HepG2 (cell line): ENCODE data around the gene MIF4GD. TPM values are rescaled to one million over a fixed set of nuclear protein-coding genes. Genes with fewer than 3 reads are reported as not detected.
A peak's percentile ranks its signal among the peaks of the same experiment; 100 is the strongest.

ENCODE experiments used
- HHEX ChIP-seq: IDR thresholded peaks from 2 replicates; pipeline ENCODE4 v1.6.1; 2016; ENCODE audit warnings: control low read depth
- MIXL1 ChIP-seq: IDR thresholded peaks from 2 replicates; pipeline ENCODE4 v1.6.1; 2016
- NFKB2 ChIP-seq: sonication (generic); formaldehyde crosslinking; IDR thresholded peaks from 2 replicates; pipeline ENCODE4 v1.4.0; 2020; ENCODE audit warnings: missing genetic modification reagents, borderline replicate concordance
- TBX2 ChIP-seq: sonication (generic); formaldehyde crosslinking; IDR thresholded peaks from 2 replicates; pipeline ENCODE4 v1.5.0; 2020; ENCODE audit warnings: missing genetic modification reagents, mild to moderate bottlenecking, borderline replicate concordance
- ZNF101 ChIP-seq: sonication (generic); formaldehyde crosslinking; IDR thresholded peaks from 2 replicates; pipeline ENCODE4 v1.4.0; 2020; ENCODE audit warnings: mild to moderate bottlenecking, low read depth, missing genetic modification reagents, borderline replicate concordance
- ZNF616 ChIP-seq: sonication (generic); formaldehyde crosslinking; IDR thresholded peaks from 2 replicates; pipeline ENCODE4 v1.5.0; 2020; ENCODE audit warnings: low read depth, mild to moderate bottlenecking, missing genetic modification reagents
- polyA plus RNA-seq, 8 experiments: library from polyadenylated mRNA; depleted of rRNA in 3 of 8; stranded (reverse) in 7 of 8; unstranded in 1 of 8; fragments of >200 nt; fragmentation: Illumina TruSeq in 4 of 8; extraction: Trizol in 4 of 8; gene quantifications; 2 replicates each; pipeline versions ENCODE4 v1.2.1 to v1.2.3, GENCODE V29; 2011 to 2016; ENCODE audit warnings: low read depth in 4 of 8, missing spikeins in 1 of 8, mixed read lengths in 1 of 8; ENCODE audit not compliant: insufficient read depth in 1 of 8
- total RNA-seq, 5 experiments: library from RNA; depleted of rRNA; stranded (reverse); fragments of >200 nt; fragmentation: Illumina TruSeq; extraction: Trizol; gene quantifications; 2 replicates each; pipeline ENCODE4 v1.2.3, GENCODE V29; 2016; ENCODE audit warnings: low read depth in 1 of 5
- TF ChIP-seq, protein P1 (sequence below): IDR thresholded peaks from 2 replicates; pipeline ENCODE4 v1.6.1; 2016; ENCODE audit warnings: control low read depth
- TF ChIP-seq, protein P2 (sequence below): fragments of 450-650 bp; IDR thresholded peaks from 2 replicates; pipeline ENCODE4 v1.6.1; 2017; ENCODE audit warnings: mild to moderate bottlenecking
- TF ChIP-seq, protein P3 (sequence below), 2 experiments: fragments of 450-650 bp in 1 of 2; sonication (generic) in 1 of 2; formaldehyde crosslinking; IDR thresholded peaks; 2 replicates each; pipeline versions ENCODE4 v1.5.0 to v1.8.0; 2020 to 2022; ENCODE audit warnings: mild to moderate bottlenecking in 1 of 2, missing genetic modification reagents in 1 of 2
- TF ChIP-seq, protein P4 (sequence below): sonication (generic); formaldehyde crosslinking; conservative IDR thresholded peaks from 2 replicates; pipeline ENCODE4 v1.4.0; 2020; ENCODE audit warnings: missing genetic modification reagents
- TF ChIP-seq, protein P5 (sequence below): sonication (generic); formaldehyde crosslinking; IDR thresholded peaks from 2 replicates; pipeline ENCODE4 v1.5.0; 2020; ENCODE audit warnings: missing genetic modification reagents
- TF ChIP-seq, protein P6 (sequence below): sonication (generic); formaldehyde crosslinking; IDR thresholded peaks from 2 replicates; pipeline ENCODE4 v1.8.1; 2023; ENCODE audit warnings: mild to moderate bottlenecking, missing genetic modification reagents, borderline replicate concordance
- TF ChIP-seq, protein P7 (sequence below): sonication (generic); formaldehyde crosslinking; IDR thresholded peaks from 2 replicates; pipeline ENCODE4 v1.5.0; 2020; ENCODE audit warnings: mild to moderate bottlenecking, missing genetic modification reagents, borderline replicate concordance
- TF ChIP-seq, protein P8 (sequence below): sonication (generic); formaldehyde crosslinking; IDR thresholded peaks from 2 replicates; pipeline ENCODE4 v1.5.0; 2020; ENCODE audit warnings: mild to moderate bottlenecking, missing genetic modification reagents

Gene MIF4GD
- total and polyA plus RNA-seq, 2 of the 13 experiments (the other 11 are each of a cell fraction or from before 2014, with no cell fraction given) = 14.0 to 28.0 TPM

DNA sequence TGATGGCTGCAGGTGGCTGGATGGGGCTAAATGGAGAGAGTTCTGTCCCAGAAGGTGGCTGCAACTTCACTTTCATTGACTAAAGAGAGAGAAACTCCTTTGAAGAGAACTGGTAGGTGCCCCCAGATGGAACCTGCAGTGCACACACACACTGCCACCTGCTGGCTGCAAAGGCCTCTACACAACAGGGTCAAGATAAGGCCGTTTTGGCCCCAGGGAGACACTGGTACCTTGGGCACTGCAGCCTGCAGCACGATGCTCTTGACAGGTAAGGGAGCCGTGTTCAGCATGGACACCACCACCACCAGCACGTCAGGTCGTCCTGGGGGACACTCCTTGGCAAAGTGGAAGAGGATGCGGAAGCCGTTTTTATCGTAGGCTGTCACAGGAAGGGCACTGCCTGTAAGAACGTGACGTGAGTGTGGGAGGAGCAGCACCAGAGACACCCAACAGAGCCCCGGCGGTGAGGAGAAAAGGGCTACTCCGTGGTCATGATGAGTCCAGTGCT lies 32.3 kb downstream of the MIF4GD start (continued):
- no peak for TF ChIP-seq ZNF616 (CRISPR knock-in tag)
- 0 out of 2 replicates have a peak, but pooled peaks have one; percentile 24 for TF ChIP-seq NFKB2 (CRISPR knock-in tag)
- no peak for TF ChIP-seq TBX2
- TF ChIP-seq, protein P1, sequence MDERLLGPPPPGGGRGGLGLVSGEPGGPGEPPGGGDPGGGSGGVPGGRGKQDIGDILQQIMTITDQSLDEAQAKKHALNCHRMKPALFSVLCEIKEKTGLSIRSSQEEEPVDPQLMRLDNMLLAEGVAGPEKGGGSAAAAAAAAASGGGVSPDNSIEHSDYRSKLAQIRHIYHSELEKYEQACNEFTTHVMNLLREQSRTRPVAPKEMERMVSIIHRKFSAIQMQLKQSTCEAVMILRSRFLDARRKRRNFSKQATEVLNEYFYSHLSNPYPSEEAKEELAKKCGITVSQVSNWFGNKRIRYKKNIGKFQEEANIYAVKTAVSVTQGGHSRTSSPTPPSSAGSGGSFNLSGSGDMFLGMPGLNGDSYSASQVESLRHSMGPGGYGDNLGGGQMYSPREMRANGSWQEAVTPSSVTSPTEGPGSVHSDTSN (CRISPR knock-in tag) = no peak
- no peak for TF ChIP-seq HHEX (CRISPR knock-in tag)
- TF ChIP-seq ZNF101 (CRISPR knock-in tag) = no peak
- no peak for TF ChIP-seq MIXL1 (CRISPR knock-in tag)
- TF ChIP-seq, protein P2, sequence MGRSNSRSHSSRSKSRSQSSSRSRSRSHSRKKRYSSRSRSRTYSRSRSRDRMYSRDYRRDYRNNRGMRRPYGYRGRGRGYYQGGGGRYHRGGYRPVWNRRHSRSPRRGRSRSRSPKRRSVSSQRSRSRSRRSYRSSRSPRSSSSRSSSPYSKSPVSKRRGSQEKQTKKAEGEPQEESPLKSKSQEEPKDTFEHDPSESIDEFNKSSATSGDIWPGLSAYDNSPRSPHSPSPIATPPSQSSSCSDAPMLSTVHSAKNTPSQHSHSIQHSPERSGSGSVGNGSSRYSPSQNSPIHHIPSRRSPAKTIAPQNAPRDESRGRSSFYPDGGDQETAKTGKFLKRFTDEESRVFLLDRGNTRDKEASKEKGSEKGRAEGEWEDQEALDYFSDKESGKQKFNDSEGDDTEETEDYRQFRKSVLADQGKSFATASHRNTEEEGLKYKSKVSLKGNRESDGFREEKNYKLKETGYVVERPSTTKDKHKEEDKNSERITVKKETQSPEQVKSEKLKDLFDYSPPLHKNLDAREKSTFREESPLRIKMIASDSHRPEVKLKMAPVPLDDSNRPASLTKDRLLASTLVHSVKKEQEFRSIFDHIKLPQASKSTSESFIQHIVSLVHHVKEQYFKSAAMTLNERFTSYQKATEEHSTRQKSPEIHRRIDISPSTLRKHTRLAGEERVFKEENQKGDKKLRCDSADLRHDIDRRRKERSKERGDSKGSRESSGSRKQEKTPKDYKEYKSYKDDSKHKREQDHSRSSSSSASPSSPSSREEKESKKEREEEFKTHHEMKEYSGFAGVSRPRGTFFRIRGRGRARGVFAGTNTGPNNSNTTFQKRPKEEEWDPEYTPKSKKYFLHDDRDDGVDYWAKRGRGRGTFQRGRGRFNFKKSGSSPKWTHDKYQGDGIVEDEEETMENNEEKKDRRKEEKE = no peak
- TF ChIP-seq, protein P3, sequence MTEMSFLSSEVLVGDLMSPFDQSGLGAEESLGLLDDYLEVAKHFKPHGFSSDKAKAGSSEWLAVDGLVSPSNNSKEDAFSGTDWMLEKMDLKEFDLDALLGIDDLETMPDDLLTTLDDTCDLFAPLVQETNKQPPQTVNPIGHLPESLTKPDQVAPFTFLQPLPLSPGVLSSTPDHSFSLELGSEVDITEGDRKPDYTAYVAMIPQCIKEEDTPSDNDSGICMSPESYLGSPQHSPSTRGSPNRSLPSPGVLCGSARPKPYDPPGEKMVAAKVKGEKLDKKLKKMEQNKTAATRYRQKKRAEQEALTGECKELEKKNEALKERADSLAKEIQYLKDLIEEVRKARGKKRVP (CRISPR knock-in tag; IDR thresholded peaks at IDR 0.05) = no peak
- TF ChIP-seq, protein P4, sequence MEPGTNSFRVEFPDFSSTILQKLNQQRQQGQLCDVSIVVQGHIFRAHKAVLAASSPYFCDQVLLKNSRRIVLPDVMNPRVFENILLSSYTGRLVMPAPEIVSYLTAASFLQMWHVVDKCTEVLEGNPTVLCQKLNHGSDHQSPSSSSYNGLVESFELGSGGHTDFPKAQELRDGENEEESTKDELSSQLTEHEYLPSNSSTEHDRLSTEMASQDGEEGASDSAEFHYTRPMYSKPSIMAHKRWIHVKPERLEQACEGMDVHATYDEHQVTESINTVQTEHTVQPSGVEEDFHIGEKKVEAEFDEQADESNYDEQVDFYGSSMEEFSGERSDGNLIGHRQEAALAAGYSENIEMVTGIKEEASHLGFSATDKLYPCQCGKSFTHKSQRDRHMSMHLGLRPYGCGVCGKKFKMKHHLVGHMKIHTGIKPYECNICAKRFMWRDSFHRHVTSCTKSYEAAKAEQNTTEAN (CRISPR knock-in tag) = no peak
- TF ChIP-seq, protein P5, sequence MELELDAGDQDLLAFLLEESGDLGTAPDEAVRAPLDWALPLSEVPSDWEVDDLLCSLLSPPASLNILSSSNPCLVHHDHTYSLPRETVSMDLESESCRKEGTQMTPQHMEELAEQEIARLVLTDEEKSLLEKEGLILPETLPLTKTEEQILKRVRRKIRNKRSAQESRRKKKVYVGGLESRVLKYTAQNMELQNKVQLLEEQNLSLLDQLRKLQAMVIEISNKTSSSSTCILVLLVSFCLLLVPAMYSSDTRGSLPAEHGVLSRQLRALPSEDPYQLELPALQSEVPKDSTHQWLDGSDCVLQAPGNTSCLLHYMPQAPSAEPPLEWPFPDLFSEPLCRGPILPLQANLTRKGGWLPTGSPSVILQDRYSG (CRISPR knock-in tag) = no peak
- TF ChIP-seq, protein P6, sequence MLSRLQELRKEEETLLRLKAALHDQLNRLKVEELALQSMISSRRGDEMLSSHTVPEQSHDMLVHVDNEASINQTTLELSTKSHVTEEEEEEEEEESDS (CRISPR knock-in tag) = no peak
- TF ChIP-seq, protein P7, sequence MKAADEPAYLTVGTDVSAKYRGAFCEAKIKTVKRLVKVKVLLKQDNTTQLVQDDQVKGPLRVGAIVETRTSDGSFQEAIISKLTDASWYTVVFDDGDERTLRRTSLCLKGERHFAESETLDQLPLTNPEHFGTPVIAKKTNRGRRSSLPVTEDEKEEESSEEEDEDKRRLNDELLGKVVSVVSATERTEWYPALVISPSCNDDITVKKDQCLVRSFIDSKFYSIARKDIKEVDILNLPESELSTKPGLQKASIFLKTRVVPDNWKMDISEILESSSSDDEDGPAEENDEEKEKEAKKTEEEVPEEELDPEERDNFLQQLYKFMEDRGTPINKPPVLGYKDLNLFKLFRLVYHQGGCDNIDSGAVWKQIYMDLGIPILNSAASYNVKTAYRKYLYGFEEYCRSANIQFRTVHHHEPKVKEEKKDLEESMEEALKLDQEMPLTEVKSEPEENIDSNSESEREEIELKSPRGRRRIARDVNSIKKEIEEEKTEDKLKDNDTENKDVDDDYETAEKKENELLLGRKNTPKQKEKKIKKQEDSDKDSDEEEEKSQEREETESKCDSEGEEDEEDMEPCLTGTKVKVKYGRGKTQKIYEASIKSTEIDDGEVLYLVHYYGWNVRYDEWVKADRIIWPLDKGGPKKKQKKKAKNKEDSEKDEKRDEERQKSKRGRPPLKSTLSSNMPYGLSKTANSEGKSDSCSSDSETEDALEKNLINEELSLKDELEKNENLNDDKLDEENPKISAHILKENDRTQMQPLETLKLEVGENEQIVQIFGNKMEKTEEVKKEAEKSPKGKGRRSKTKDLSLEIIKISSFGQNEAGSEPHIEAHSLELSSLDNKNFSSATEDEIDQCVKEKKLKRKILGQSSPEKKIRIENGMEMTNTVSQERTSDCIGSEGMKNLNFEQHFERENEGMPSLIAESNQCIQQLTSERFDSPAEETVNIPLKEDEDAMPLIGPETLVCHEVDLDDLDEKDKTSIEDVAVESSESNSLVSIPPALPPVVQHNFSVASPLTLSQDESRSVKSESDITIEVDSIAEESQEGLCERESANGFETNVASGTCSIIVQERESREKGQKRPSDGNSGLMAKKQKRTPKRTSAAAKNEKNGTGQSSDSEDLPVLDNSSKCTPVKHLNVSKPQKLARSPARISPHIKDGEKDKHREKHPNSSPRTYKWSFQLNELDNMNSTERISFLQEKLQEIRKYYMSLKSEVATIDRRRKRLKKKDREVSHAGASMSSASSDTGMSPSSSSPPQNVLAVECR = peak; percentile 32; the same call in 1 of the 2 replicates
- TF ChIP-seq, protein P8, sequence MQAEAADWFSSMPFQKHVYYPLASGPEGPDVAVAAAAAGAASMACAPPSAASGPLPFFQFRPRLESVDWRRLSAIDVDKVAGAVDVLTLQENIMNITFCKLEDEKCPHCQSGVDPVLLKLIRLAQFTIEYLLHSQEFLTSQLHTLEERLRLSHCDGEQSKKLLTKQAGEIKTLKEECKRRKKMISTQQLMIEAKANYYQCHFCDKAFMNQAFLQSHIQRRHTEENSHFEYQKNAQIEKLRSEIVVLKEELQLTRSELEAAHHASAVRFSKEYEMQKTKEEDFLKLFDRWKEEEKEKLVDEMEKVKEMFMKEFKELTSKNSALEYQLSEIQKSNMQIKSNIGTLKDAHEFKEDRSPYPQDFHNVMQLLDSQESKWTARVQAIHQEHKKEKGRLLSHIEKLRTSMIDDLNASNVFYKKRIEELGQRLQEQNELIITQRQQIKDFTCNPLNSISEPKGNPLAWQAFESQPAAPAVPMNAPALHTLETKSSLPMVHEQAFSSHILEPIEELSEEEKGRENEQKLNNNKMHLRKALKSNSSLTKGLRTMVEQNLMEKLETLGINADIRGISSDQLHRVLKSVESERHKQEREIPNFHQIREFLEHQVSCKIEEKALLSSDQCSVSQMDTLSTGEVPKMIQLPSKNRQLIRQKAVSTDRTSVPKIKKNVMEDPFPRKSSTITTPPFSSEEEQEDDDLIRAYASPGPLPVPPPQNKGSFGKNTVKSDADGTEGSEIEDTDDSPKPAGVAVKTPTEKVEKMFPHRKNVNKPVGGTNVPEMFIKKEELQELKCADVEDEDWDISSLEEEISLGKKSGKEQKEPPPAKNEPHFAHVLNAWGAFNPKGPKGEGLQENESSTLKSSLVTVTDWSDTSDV = no peak
